ENCODE measurements around the gene FAM184A. TPM values are rescaled to one million over a fixed set of nuclear protein-coding genes. Genes with fewer than 3 reads are reported as not detected.

FAM184A gene
- total RNA-seq, 1 experiment from 2014 or later = 8.7 TPM

DNA sequence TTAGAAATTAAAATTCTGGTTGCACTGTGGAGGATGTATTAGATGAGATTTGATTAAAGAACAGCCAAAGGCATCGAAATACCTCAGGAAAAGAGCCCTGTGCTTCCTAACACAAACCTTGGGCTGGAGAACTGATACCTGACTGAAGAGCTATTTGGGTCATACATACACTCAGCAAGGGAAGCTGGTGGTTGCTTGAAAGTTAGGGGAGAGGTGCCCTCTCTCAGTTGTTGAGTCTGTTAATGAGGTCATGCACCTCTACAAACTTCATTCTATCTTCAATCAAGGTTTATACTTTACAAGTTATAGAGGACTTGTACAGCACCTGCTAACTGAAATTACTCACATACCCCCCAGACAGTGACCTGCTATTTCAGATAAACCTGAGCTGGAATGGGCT lies 25.5 kb downstream of the FAM184A start:
- no peak for ATAC-seq
- CTCF ChIA-PET = no interaction called here
- BruUV-seq (replicated peaks) = no TSS peak

DNA sequence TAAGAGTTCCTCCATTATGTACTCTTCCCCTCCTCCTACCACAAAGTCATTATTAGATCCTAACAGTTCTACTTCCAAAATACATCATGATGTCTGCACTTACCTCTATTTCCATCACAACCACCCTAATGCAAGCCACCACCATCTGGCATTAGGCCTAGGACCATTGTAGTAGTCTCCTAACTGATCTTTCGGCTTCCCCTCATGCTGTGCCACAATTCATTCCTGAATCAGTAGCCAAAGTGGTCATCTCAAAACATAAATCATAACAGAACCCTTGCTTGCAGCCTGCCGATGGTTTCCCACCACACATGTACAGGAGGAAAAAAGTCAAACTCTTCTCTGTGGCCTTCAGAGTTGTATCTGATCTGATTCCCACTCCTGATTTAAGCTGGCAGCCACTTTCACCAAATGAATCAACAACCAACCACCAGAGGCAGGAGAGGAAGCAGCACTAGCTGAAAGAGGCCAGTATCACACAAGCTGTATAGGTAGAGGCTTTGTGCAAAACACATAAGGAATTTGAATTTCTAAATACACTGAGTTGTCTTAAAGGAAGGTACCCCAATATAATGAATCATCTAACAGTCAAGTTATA lies 26.1 kb downstream of the FAM184A start:
- Histone ChIP-seq H3K27me3 (ENCODE audit: control insufficient read depth, insufficient read depth, low read length) (no peaks in the 10 kb centered on the region), H3K4me1 (ENCODE audit: control insufficient read depth, insufficient read depth, low read length) (peaks cover 3% of the 10 kb centered on the region; the same call in 1 of the 2 replicates), H3K36me3 (ENCODE audit: control insufficient read depth, insufficient read depth, low read length) (no peaks in the 10 kb centered on the region), H3K4me3 (ENCODE audit: low read depth in 2 of 2, low read length in 2 of 2) (no peak overlapping the region), H3K9me3 (ENCODE audit: control insufficient read depth, insufficient read depth, low read depth, low read length) (no peaks in the 10 kb centered on the region), H3K27ac (ENCODE audit: low read length) (no peak overlapping the region)
- intact Hi-C loops (cut with micrococcal nuclease; ENCODE audit: unreplicated experiment) = no loop called here
- TF ChIP-seq SIN3A (IDR thresholded peaks at IDR 0.05; ENCODE audit: borderline replicate concordance, insufficient read depth, low read depth, low read length) (no peak), TCF7L2 (IDR thresholded peaks at IDR 0.05; ENCODE audit: low read depth, low read length) (no peak), POLR2AphosphoS5 (IDR thresholded peaks at IDR 0.05; ENCODE audit: low read depth, low read length) (no peak)
- TF ChIP-seq, protein P1, sequence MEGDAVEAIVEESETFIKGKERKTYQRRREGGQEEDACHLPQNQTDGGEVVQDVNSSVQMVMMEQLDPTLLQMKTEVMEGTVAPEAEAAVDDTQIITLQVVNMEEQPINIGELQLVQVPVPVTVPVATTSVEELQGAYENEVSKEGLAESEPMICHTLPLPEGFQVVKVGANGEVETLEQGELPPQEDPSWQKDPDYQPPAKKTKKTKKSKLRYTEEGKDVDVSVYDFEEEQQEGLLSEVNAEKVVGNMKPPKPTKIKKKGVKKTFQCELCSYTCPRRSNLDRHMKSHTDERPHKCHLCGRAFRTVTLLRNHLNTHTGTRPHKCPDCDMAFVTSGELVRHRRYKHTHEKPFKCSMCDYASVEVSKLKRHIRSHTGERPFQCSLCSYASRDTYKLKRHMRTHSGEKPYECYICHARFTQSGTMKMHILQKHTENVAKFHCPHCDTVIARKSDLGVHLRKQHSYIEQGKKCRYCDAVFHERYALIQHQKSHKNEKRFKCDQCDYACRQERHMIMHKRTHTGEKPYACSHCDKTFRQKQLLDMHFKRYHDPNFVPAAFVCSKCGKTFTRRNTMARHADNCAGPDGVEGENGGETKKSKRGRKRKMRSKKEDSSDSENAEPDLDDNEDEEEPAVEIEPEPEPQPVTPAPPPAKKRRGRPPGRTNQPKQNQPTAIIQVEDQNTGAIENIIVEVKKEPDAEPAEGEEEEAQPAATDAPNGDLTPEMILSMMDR (IDR thresholded peaks at IDR 0.05) = peak; percentile 8; the same call in 1 of the 2 replicates
- TF ChIP-seq, protein P2, sequence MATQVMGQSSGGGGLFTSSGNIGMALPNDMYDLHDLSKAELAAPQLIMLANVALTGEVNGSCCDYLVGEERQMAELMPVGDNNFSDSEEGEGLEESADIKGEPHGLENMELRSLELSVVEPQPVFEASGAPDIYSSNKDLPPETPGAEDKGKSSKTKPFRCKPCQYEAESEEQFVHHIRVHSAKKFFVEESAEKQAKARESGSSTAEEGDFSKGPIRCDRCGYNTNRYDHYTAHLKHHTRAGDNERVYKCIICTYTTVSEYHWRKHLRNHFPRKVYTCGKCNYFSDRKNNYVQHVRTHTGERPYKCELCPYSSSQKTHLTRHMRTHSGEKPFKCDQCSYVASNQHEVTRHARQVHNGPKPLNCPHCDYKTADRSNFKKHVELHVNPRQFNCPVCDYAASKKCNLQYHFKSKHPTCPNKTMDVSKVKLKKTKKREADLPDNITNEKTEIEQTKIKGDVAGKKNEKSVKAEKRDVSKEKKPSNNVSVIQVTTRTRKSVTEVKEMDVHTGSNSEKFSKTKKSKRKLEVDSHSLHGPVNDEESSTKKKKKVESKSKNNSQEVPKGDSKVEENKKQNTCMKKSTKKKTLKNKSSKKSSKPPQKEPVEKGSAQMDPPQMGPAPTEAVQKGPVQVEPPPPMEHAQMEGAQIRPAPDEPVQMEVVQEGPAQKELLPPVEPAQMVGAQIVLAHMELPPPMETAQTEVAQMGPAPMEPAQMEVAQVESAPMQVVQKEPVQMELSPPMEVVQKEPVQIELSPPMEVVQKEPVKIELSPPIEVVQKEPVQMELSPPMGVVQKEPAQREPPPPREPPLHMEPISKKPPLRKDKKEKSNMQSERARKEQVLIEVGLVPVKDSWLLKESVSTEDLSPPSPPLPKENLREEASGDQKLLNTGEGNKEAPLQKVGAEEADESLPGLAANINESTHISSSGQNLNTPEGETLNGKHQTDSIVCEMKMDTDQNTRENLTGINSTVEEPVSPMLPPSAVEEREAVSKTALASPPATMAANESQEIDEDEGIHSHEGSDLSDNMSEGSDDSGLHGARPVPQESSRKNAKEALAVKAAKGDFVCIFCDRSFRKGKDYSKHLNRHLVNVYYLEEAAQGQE (IDR thresholded peaks at IDR 0.05; ENCODE audit: insufficient read depth in 1 of 2, low read depth in 2 of 2, low read length in 1 of 2) = no peak
- no TSS peak for BruUV-seq (replicated peaks)
- ChIA-PET CTCF (no interaction called here), POLR2A (no interaction called here)
- DNase-seq (ENCODE audit: low read depth, low spot score) = no peak
- in situ Hi-C loops (cut with HindIII; ENCODE audit: low pct_unique_long_range_greater_than_20kb, low sequenced_read_pairs) = no loop called here
- no peak for ATAC-seq

More for the DNA sequence above, 25.5 kb downstream of the FAM184A start:
- Histone ChIP-seq H3K4me3 (ENCODE audit: low read depth in 2 of 2, low read length in 2 of 2) (no peak overlapping the region), H3K27me3 (ENCODE audit: control insufficient read depth, insufficient read depth, low read length) (no peaks in the 10 kb centered on the region), H3K4me1 (ENCODE audit: control insufficient read depth, insufficient read depth, low read length) (peaks cover 3% of the 10 kb centered on the region; the same call in 1 of the 2 replicates), H3K27ac (ENCODE audit: low read length) (no peak overlapping the region), H3K9me3 (ENCODE audit: control insufficient read depth, insufficient read depth, low read depth, low read length) (no peaks in the 10 kb centered on the region), H3K36me3 (ENCODE audit: control insufficient read depth, insufficient read depth, low read length) (no peaks in the 10 kb centered on the region)
- intact Hi-C loops (cut with micrococcal nuclease; ENCODE audit: unreplicated experiment) (no loop called here), in situ Hi-C loops (cut with HindIII; ENCODE audit: low pct_unique_long_range_greater_than_20kb, low sequenced_read_pairs) (no loop called here)
- TF ChIP-seq POLR2AphosphoS5 (IDR thresholded peaks at IDR 0.05; ENCODE audit: low read depth, low read length) (no peak), SIN3A (IDR thresholded peaks at IDR 0.05; ENCODE audit: borderline replicate concordance, insufficient read depth, low read depth, low read length) (no peak), TCF7L2 (IDR thresholded peaks at IDR 0.05; ENCODE audit: low read depth, low read length) (no peak)
- TF ChIP-seq, protein P2 (IDR thresholded peaks at IDR 0.05; ENCODE audit: insufficient read depth in 1 of 2, low read depth in 2 of 2, low read length in 1 of 2) = no peak
- TF ChIP-seq, protein P1 (IDR thresholded peaks at IDR 0.05) = no peak
- POLR2A ChIA-PET = no interaction called here
- no peak for DNase-seq (ENCODE audit: low read depth, low spot score)
